MM.1S (cell line): ENCODE results near the gene SEPTIN1.

Source experiments
- EZH2 ChIP-seq: fragments of 300-600 bp; sonication (generic); optimal IDR thresholded peaks from 2 replicates; pipeline ENCODE3; 2017; ENCODE audit warnings: low read depth, mild to moderate bottlenecking, antibody characterized with exemption, low read length, mixed read lengths
- EZH2phosphoT487 ChIP-seq: fragments of 300-600 bp; sonication (generic); IDR thresholded peaks from 2 replicates; pipeline ENCODE4 v1.6.1; 2018; ENCODE audit warnings: antibody characterized with exemption, low read length
- TF ChIP-seq, protein P1 (sequence below): fragments of 300-600 bp; sonication (generic); IDR thresholded peaks from 2 replicates; pipeline ENCODE4 v1.5.1; 2016; ENCODE audit warnings: antibody characterized with exemption, low read length, mixed read lengths

DNA sequence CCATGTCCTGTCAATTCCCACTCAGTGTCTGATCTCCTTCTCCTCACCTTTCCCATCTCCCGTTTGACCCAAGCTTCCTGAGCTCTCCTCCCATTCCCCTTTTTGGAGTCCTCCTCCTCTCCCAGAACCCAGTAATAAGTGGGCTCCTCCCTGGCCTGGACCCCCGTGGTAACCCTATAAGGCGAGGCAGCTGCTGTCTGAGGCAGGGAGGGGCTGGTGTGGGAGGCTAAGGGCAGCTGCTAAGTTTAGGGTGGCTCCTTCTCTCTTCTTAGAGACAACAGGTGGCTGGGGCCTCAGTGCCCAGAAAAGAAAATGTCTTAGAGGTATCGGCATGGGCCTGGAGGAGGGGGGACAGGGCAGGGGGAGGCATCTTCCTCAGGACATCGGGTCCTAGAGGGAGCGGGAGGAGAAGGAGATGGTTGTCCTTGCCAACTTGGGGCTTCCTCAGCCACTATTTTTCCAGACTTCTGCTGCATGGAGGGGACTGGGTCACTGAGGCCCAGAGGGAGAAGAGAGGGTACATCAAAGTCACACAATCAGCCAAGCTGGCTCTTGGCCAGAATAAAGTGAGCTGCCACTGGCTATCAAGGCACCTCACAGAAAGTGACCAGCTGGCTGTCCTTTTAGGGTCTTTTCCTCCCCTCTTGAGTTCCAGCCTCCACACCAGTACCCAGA lies 10.2 kb downstream of the SEPTIN1 start:
- TF ChIP-seq EZH2 (no peak), EZH2phosphoT487 (no peak)
- TF ChIP-seq, protein P1, sequence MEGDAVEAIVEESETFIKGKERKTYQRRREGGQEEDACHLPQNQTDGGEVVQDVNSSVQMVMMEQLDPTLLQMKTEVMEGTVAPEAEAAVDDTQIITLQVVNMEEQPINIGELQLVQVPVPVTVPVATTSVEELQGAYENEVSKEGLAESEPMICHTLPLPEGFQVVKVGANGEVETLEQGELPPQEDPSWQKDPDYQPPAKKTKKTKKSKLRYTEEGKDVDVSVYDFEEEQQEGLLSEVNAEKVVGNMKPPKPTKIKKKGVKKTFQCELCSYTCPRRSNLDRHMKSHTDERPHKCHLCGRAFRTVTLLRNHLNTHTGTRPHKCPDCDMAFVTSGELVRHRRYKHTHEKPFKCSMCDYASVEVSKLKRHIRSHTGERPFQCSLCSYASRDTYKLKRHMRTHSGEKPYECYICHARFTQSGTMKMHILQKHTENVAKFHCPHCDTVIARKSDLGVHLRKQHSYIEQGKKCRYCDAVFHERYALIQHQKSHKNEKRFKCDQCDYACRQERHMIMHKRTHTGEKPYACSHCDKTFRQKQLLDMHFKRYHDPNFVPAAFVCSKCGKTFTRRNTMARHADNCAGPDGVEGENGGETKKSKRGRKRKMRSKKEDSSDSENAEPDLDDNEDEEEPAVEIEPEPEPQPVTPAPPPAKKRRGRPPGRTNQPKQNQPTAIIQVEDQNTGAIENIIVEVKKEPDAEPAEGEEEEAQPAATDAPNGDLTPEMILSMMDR = no peak
